Loucy (cell line): ENCODE results near the gene FGGY.

Experiments
- H2AFZ ChIP-seq: fragments of 200-600 bp; sonication (generic); 2 replicates; pipeline ENCODE4 v1.6.0; 2016; ENCODE audit warnings: antibody characterized with exemption, mild to moderate bottlenecking, low read length, moderate library complexity
- H3F3A ChIP-seq: fragments of 200-600 bp; 2 replicates; pipeline ENCODE4 v1.6.0; 2016; ENCODE audit warnings: antibody characterized with exemption, low read depth, mild to moderate bottlenecking
- H3K27me3 ChIP-seq: fragments of 200-600 bp; sonication (generic); 2 replicates; pipeline ENCODE4 v1.6.1; 2014; ENCODE audit warnings: low read length, mild to moderate bottlenecking; ENCODE audit not compliant: insufficient read depth, poor library complexity, severe bottlenecking
- H3K36me3 ChIP-seq: fragments of 200-600 bp; sonication (generic); 2 replicates; pipeline ENCODE4 v1.6.1; 2016; ENCODE audit warnings: low read length; ENCODE audit not compliant: insufficient read depth
- H3K4me1 ChIP-seq: fragments of 200-600 bp; sonication (generic); 2 replicates; pipeline ENCODE4 v1.5.1; 2014; ENCODE audit warnings: low read length, mild to moderate bottlenecking; ENCODE audit not compliant: insufficient read depth, poor library complexity, severe bottlenecking
- H3K4me2 ChIP-seq: fragments of 200-600 bp; sonication (generic); 2 replicates; pipeline ENCODE4 v1.6.0; 2014; ENCODE audit warnings: antibody characterized with exemption, low read length, low read depth, mild to moderate bottlenecking; ENCODE audit not compliant: poor library complexity, severe bottlenecking
- H3K4me3 ChIP-seq: fragments of 200-600 bp; sonication (generic); 2 replicates; pipeline ENCODE4 v1.5.1; 2014; ENCODE audit warnings: low read length, mild to moderate bottlenecking, mixed read lengths; ENCODE audit not compliant: poor library complexity, severe bottlenecking
- H3K79me2 ChIP-seq: fragments of 200-600 bp; sonication (generic); 2 replicates; pipeline ENCODE4 v1.6.1; 2014; ENCODE audit warnings: low read length; ENCODE audit not compliant: insufficient read depth
- H3K9ac ChIP-seq: fragments of 200-600 bp; sonication (generic); 2 replicates; pipeline ENCODE4 v1.6.0; 2014; ENCODE audit warnings: mild to moderate bottlenecking, low read depth, low read length, moderate library complexity; ENCODE audit not compliant: poor library complexity, severe bottlenecking
- H3K9me2 ChIP-seq: fragments of 200-600 bp; sonication (generic); replicated peaks from 2 replicates; pipeline ENCODE4 v1.6.1; 2016; ENCODE audit warnings: low read depth, low read length, mixed read lengths
- H3K9me3 ChIP-seq: fragments of 200-600 bp; sonication (generic); 2 replicates; pipeline ENCODE4 v1.6.1; 2014; ENCODE audit warnings: mild to moderate bottlenecking, antibody characterized with exemption, low read length, low read depth; ENCODE audit not compliant: insufficient read depth
- H4K20me1 ChIP-seq: fragments of 200-600 bp; sonication (generic); 2 replicates; pipeline ENCODE4 v1.6.0; 2014; ENCODE audit warnings: antibody characterized with exemption, low read length, mild to moderate bottlenecking; ENCODE audit not compliant: insufficient read depth, poor library complexity, severe bottlenecking
- EZH2phosphoT487 ChIP-seq: fragments of 200-600 bp; IDR thresholded peaks from 2 replicates; pipeline ENCODE4 v1.6.1; 2018; ENCODE audit warnings: antibody characterized with exemption, mild to moderate bottlenecking, moderate library complexity, borderline replicate concordance
- TF ChIP-seq, protein P1 (sequence below): fragments of 200-600 bp; sonication (generic); conservative IDR thresholded peaks from 2 replicates; pipeline ENCODE4 v1.5.1; 2014; ENCODE audit warnings: mild to moderate bottlenecking, antibody characterized with exemption, low read length

FGGY gene

GRCh38 chr1:59565611-59566410 lies 268.9 kb downstream of the FGGY start:
- no peaks in the 10 kb centered on the region for H3K9me3 ChIP-seq
- no peak overlapping the region for H2AFZ ChIP-seq
- H3K4me1 ChIP-seq = peaks cover 84% of the 10 kb centered on the region
- H3K9me2 ChIP-seq = no peaks in the 10 kb centered on the region
- 0 out of 2 replicates have a peak, but pooled peaks cover 2% of the 10 kb centered on the region for H3F3A ChIP-seq
- H3K27me3 ChIP-seq = no peaks in the 10 kb centered on the region
- H3K4me2 ChIP-seq = peak overlapping the region; percentile 1
- H4K20me1 ChIP-seq = no peaks in the 10 kb centered on the region
- H3K79me2 ChIP-seq = no peaks in the 10 kb centered on the region
- no peak for TF ChIP-seq EZH2phosphoT487
- TF ChIP-seq, protein P1, sequence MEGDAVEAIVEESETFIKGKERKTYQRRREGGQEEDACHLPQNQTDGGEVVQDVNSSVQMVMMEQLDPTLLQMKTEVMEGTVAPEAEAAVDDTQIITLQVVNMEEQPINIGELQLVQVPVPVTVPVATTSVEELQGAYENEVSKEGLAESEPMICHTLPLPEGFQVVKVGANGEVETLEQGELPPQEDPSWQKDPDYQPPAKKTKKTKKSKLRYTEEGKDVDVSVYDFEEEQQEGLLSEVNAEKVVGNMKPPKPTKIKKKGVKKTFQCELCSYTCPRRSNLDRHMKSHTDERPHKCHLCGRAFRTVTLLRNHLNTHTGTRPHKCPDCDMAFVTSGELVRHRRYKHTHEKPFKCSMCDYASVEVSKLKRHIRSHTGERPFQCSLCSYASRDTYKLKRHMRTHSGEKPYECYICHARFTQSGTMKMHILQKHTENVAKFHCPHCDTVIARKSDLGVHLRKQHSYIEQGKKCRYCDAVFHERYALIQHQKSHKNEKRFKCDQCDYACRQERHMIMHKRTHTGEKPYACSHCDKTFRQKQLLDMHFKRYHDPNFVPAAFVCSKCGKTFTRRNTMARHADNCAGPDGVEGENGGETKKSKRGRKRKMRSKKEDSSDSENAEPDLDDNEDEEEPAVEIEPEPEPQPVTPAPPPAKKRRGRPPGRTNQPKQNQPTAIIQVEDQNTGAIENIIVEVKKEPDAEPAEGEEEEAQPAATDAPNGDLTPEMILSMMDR = no peak
- H3K36me3 ChIP-seq = no peaks in the 10 kb centered on the region
- no peak overlapping the region for H3K9ac ChIP-seq
- H3K4me3 ChIP-seq = no peak overlapping the region

- H4K20me1 ChIP-seq = no peaks in the 10 kb centered on the region
- peaks cover 83% of the 10 kb centered on the region for H3K4me1 ChIP-seq
- no peak overlapping the region for H3K4me3 ChIP-seq
- no peaks in the 10 kb centered on the region for H3K79me2 ChIP-seq
- no peak for TF ChIP-seq EZH2phosphoT487
- TF ChIP-seq, protein P1 = no peak
- H3K9ac ChIP-seq = no peak overlapping the region
- H2AFZ ChIP-seq = no peak overlapping the region
- no peaks in the 10 kb centered on the region for H3F3A ChIP-seq
- H3K9me3 ChIP-seq = no peaks in the 10 kb centered on the region
- no peaks in the 10 kb centered on the region for H3K36me3 ChIP-seq
- H3K27me3 ChIP-seq = no peaks in the 10 kb centered on the region
- H3K4me2 ChIP-seq = no peak overlapping the region
- no peaks in the 10 kb centered on the region for H3K9me2 ChIP-seq
These were observed 271.5 kb downstream of the FGGY start for GRCh38 chr1:59568158-59568935.

GRCh38 chr1:59569198-59569597 lies 272.3 kb downstream of the FGGY start:
- H2AFZ ChIP-seq = no peak overlapping the region
- H3K79me2 ChIP-seq = no peaks in the 10 kb centered on the region
- H3F3A ChIP-seq = no peaks in the 10 kb centered on the region
- no peaks in the 10 kb centered on the region for H4K20me1 ChIP-seq
- H3K9ac ChIP-seq = no peak overlapping the region
- peaks cover 79% of the 10 kb centered on the region for H3K4me1 ChIP-seq
- no peaks in the 10 kb centered on the region for H3K36me3 ChIP-seq
- H3K9me3 ChIP-seq = peaks cover 6% of the 10 kb centered on the region; the same call in 1 of the 2 replicates
- no peak overlapping the region for H3K4me2 ChIP-seq
- no peak for TF ChIP-seq EZH2phosphoT487
- TF ChIP-seq, protein P1 = no peak
- H3K27me3 ChIP-seq = no peaks in the 10 kb centered on the region
- no peak overlapping the region for H3K4me3 ChIP-seq
- no peaks in the 10 kb centered on the region for H3K9me2 ChIP-seq
